ENCODE measurements around the gene CHERP.

The CHERP gene, protein sequence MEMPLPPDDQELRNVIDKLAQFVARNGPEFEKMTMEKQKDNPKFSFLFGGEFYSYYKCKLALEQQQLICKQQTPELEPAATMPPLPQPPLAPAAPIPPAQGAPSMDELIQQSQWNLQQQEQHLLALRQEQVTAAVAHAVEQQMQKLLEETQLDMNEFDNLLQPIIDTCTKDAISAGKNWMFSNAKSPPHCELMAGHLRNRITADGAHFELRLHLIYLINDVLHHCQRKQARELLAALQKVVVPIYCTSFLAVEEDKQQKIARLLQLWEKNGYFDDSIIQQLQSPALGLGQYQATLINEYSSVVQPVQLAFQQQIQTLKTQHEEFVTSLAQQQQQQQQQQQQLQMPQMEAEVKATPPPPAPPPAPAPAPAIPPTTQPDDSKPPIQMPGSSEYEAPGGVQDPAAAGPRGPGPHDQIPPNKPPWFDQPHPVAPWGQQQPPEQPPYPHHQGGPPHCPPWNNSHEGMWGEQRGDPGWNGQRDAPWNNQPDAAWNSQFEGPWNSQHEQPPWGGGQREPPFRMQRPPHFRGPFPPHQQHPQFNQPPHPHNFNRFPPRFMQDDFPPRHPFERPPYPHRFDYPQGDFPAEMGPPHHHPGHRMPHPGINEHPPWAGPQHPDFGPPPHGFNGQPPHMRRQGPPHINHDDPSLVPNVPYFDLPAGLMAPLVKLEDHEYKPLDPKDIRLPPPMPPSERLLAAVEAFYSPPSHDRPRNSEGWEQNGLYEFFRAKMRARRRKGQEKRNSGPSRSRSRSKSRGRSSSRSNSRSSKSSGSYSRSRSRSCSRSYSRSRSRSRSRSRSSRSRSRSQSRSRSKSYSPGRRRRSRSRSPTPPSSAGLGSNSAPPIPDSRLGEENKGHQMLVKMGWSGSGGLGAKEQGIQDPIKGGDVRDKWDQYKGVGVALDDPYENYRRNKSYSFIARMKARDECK

DNA sequence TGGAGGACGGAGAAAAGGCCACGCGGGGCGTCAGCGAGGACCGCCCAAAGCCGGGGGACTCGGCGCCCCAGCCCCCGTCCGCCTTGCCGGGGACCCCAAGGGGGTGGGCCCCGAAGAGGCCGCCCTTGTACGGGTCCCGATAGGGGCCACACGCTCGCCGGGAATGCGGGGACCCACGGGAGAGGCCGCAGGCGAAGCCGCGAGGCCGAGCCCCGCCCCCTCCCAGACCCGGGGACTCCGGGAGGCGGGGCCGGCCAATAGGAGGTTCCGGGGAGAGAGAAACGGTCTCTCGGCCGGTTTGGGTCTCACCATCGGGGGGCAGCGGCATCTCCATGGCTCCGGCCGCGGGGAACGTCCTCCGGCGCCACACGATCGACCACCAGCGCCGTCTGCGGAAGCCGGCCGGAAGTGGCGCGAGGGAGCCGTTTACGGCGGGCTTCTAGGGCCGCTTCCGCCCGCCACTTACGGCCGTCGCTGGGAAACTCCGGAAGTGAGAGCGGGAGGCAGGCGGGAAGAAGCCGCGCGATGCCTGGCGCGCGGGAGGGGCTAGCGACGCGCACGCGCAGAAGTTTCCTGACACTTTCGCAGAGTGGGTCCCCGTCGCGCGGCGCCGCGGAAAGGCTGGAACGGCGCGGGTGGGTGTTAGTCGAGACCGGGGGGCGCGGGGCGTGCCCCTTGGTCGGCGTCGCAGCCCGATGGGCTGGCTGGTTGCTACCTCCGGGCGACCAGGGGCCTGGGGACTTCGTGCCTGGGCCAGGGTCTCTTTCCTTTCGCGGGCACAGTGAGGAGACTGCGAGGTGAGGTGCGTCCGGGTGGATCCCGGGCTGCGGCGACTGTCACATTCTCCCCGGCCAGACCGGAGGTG, at the start of gene CHERP:
TSS of gene CHERP (minus strand) at position 393 of the 865 bp plus-strand sequence. CDS start at position 334, 59 bp downstream.
- H3K4me3 ChIP-seq (ENCODE audit: low read depth, low read length), result peak within 1 kb of the TSS; percentile 94
- DNase-seq (ENCODE audit: low read depth), result peak; percentile 74
- in situ Hi-C loops (cut with HindIII; ENCODE audit: low sequenced_read_pairs), result no loop called here
- TF ChIP-seq, protein P1, sequence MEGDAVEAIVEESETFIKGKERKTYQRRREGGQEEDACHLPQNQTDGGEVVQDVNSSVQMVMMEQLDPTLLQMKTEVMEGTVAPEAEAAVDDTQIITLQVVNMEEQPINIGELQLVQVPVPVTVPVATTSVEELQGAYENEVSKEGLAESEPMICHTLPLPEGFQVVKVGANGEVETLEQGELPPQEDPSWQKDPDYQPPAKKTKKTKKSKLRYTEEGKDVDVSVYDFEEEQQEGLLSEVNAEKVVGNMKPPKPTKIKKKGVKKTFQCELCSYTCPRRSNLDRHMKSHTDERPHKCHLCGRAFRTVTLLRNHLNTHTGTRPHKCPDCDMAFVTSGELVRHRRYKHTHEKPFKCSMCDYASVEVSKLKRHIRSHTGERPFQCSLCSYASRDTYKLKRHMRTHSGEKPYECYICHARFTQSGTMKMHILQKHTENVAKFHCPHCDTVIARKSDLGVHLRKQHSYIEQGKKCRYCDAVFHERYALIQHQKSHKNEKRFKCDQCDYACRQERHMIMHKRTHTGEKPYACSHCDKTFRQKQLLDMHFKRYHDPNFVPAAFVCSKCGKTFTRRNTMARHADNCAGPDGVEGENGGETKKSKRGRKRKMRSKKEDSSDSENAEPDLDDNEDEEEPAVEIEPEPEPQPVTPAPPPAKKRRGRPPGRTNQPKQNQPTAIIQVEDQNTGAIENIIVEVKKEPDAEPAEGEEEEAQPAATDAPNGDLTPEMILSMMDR (IDR thresholded peaks at IDR 0.05; ENCODE audit: low read depth, low read length, missing control alignments), result no peak

DNA sequence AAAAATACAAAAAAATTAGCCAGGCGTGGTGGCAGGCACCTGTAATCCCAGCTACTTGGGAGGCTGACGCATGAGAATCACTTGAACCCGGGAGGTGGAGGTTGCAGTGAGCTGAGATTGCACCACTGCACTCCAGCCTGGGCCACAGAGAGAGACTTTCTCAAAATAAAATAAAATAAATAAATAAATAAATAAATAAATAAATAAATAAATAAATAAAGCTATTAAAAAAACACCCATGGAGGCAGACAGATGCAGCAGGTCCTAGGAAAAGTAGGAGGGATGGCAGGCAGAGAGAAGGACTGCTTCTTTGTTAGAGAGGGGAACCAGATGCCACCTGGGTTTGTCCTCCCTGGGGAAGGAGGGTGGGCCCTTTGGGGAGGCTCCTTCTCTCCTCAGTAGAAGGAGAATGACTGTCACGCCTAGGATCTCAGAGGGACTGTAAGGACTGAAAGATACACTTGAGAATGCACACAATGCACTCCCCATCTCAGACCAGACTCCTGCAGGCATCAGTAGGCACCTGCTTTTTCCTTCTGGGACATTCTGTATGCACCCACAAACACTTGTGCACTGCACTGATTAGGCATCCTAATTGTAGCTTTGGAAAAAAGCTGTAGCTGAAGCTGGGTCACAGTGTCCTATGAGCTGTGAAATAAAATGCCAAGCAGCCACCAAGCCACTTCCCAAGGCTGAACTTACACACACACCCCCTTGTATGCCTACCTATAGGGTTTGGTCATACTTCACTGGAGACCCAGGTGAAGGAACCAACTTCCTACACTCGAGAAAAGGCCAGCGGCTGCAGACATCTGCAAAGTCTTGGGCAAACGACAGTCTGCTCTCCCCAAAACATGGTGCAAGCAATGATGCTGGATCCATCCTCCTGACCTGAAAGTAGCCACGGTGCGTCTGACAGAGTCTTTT, 48.9 kb upstream of the CHERP start:
- in situ Hi-C loops (cut with HindIII; ENCODE audit: low sequenced_read_pairs), result no loop called here
- TF ChIP-seq, protein P1 (IDR thresholded peaks at IDR 0.05; ENCODE audit: low read depth, low read length, missing control alignments), result no peak

DNA sequence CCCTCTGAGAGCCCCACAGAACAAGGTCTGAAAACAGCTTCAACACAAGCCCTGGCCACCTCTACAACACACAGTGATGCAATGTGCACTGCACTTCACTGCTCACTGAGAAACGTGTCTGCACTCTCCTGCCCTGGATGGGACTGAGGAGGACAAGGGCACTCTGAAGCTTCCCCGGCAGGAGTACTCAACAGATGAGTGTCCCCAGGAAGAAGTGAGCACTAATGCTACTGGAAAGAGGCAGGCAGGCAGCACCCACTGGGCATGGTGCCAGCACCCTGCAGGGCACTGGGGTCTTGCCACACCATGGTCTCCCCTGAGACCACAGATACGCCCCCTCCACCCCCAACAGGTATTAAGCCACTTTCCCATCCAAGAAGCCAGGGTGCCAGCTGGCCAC, 47.7 kb upstream of the CHERP start:
- TF ChIP-seq, protein P1 (IDR thresholded peaks at IDR 0.05; ENCODE audit: low read depth, low read length, missing control alignments), result no peak
- in situ Hi-C loops (cut with HindIII; ENCODE audit: low sequenced_read_pairs), result no loop called here
- no peak for DNase-seq (ENCODE audit: low read depth)
- no peak overlapping the region for H3K4me3 ChIP-seq (ENCODE audit: low read depth, low read length)

More for the DNA sequence above, 48.9 kb upstream of the CHERP start:
- H3K4me3 ChIP-seq (ENCODE audit: low read depth, low read length), result no peak overlapping the region
- no peak for DNase-seq (ENCODE audit: low read depth)

DNA sequence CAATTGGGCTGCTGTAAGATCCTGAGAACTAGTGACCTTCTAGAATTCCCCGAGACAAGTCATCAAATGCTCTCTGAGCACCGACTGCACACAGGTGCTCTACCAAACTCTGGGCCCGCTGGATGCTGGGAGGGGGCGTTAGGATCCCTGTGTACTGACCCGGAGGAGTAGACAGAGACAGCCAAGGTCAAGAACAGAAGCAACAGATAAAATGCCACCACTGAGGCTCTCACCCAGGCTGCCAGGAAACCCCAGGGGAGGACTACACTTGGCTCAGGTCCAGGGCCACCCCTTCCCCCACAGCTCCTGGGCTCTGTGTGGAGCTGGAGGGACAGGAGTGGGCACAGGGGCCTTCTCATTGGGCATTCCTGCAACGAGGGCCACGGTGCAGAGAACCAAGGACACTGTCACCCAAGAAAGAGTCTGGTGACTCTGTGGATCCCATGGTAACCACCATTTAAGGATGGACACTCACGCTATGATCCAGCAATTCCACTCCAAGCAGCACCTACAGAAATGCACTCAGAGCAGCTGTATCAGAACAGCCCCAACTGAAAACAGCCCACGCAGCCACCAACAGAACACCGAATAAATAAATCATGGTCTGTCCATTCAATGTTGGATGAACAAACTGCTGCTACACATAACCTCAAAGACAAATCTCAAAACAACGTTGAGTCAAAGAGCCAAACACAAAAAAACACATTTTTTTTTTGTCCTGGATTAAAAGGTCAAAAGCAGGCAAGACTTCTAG, 46.8 kb upstream of the CHERP start:
- no peak overlapping the region for H3K4me3 ChIP-seq (ENCODE audit: low read depth, low read length)
- in situ Hi-C loops (cut with HindIII; ENCODE audit: low sequenced_read_pairs), result no loop called here
- TF ChIP-seq, protein P1 (IDR thresholded peaks at IDR 0.05; ENCODE audit: low read depth, low read length, missing control alignments), result no peak
- no peak for DNase-seq (ENCODE audit: low read depth)
